IMR-90 (cell line): ENCODE data around the gene FAM204A. TPM values are rescaled to one million over a fixed set of nuclear protein-coding genes. Genes with fewer than 3 reads are reported as not detected.

Experiments used
- ATAC-seq: fragments of 200-7000 bp; cut with Tn5 transposase; 2 replicates; pipeline ENCODE4 v1.9.1; 2020; ENCODE audit warnings: low read depth, mild to moderate bottlenecking, moderate library complexity
- BruUV-seq: library from RNA; stranded (reverse); fragments of 400-500 nt; replicated peaks from 2 replicates; lab custom pipeline; 2021; lab: Mats Ljungman, UMichigan
- CTCF ChIA-PET: fragments of 300-600 bp; formaldehyde crosslinking; extraction: SDS; loops from one replicate; lab custom pipeline; 2021; ENCODE audit warnings: antibody characterized with exemption; lab: Yijun Ruan, JAX
- POLR2A ChIA-PET: fragments of 300-600 bp; sonication (Branson Sonifier 250); formaldehyde crosslinking; loops from one replicate; lab custom pipeline; 2022; ENCODE audit warnings: antibody characterized with exemption; ENCODE audit not compliant: unreplicated experiment; lab: Charles Lee
- DNase-seq: peaks from one replicate; pipeline ENCODE4 v3.0.0; 2013
- H2AFZ ChIP-seq: replicated peaks from 2 replicates; pipeline ENCODE3; 2013; ENCODE audit warnings: low read length, mild to moderate bottlenecking; ENCODE audit not compliant: poor library complexity
- H2AK5ac ChIP-seq: 2 replicates; pipeline ENCODE4 v1.6.1; 2013; ENCODE audit warnings: low read depth, low read length, inconsistent platforms
- H2AK9ac ChIP-seq: replicated peaks from 2 replicates; pipeline ENCODE3; 2013; ENCODE audit warnings: mild to moderate bottlenecking, low read depth, low read length, moderate library complexity; ENCODE audit not compliant: poor library complexity
- H2BK120ac ChIP-seq: 2 replicates; pipeline ENCODE4 v1.6.1; 2013; ENCODE audit warnings: low read depth, low read length, inconsistent platforms
- H2BK15ac ChIP-seq: 3 replicates; pipeline ENCODE4 v1.6.1; 2013; ENCODE audit warnings: low read depth, low read length, inconsistent platforms
- H2BK20ac ChIP-seq: 2 replicates; pipeline ENCODE4 v1.6.1; 2013; ENCODE audit warnings: low read depth, mild to moderate bottlenecking, inconsistent platforms, low read length, moderate library complexity
- H2BK5ac ChIP-seq: 2 replicates; pipeline ENCODE4 v1.6.1; 2013; ENCODE audit warnings: mild to moderate bottlenecking, low read depth, low read length, inconsistent platforms; ENCODE audit not compliant: poor library complexity, severe bottlenecking
- H3K14ac ChIP-seq: replicated peaks from 2 replicates; pipeline ENCODE4 v1.6.1; 2013; ENCODE audit warnings: low read depth, low read length, inconsistent platforms
- H3K18ac ChIP-seq: 2 replicates; pipeline ENCODE4 v1.6.1; 2013; ENCODE audit warnings: low read depth, low read length, control low read depth
- H3K23ac ChIP-seq: 2 replicates; pipeline ENCODE4 v1.6.1; 2013; ENCODE audit warnings: low read depth, low read length, inconsistent platforms
- H3K27ac ChIP-seq: 2 replicates; pipeline ENCODE4 v1.5.1; 2013; ENCODE audit warnings: mild to moderate bottlenecking, control low read depth, low read length; ENCODE audit not compliant: insufficient read depth
- H3K27me3 ChIP-seq: 2 replicates; pipeline ENCODE4 v1.6.1; 2013; ENCODE audit warnings: low read length; ENCODE audit not compliant: control insufficient read depth, insufficient read depth
- H3K36me3 ChIP-seq: 2 replicates; pipeline ENCODE4 v1.6.1; 2013; ENCODE audit warnings: low read length, mixed read lengths; ENCODE audit not compliant: control insufficient read depth, insufficient read depth
- H3K4ac ChIP-seq: 2 replicates; pipeline ENCODE4 v1.6.1; 2013; ENCODE audit warnings: low read depth, low read length, inconsistent platforms
- H3K4me1 ChIP-seq: 2 replicates; pipeline ENCODE4 v1.6.1; 2013; ENCODE audit warnings: low read length, mixed read lengths; ENCODE audit not compliant: control insufficient read depth, insufficient read depth
- H3K4me2 ChIP-seq: 2 replicates; pipeline ENCODE4 v1.6.1; 2013; ENCODE audit warnings: low read depth, mild to moderate bottlenecking, control low read depth, low read length, moderate library complexity
- H3K4me3 ChIP-seq: 2 replicates; pipeline ENCODE4 v1.5.1; 2013; ENCODE audit warnings: low read depth, mild to moderate bottlenecking, control low read depth, low read length, moderate library complexity; ENCODE audit not compliant: insufficient read depth
- H3K56ac ChIP-seq: 2 replicates; pipeline ENCODE4 v1.6.1; 2013; ENCODE audit warnings: low read length, inconsistent platforms; ENCODE audit not compliant: insufficient read depth; ENCODE audit errors: extremely low read depth
- H3K79me1 ChIP-seq, 2 experiments: 2 replicates each; pipeline ENCODE4 v1.6.1; 2013; ENCODE audit warnings: low read length in 2 of 2, inconsistent platforms in 1 of 2, low read depth in 1 of 2
- H3K9ac ChIP-seq: 2 replicates; pipeline ENCODE4 v1.6.1; 2013; ENCODE audit warnings: low read depth, low read length, control low read depth
- H3K9me1 ChIP-seq: 2 replicates; pipeline ENCODE4 v1.6.1; 2013; ENCODE audit warnings: low read length, inconsistent platforms; ENCODE audit not compliant: insufficient read depth
- H3K9me3 ChIP-seq: 2 replicates; pipeline ENCODE4 v1.6.1; 2013; ENCODE audit warnings: low read length; ENCODE audit not compliant: control insufficient read depth, insufficient read depth
- H4K20me1 ChIP-seq: 2 replicates; pipeline ENCODE4 v1.6.1; 2013; ENCODE audit warnings: low read length, inconsistent platforms; ENCODE audit not compliant: insufficient read depth
- H4K5ac ChIP-seq: 2 replicates; pipeline ENCODE4 v1.6.1; 2013; ENCODE audit warnings: mild to moderate bottlenecking, low read depth, low read length, control low read depth
- H4K8ac ChIP-seq, 2 experiments: 2 replicates each; pipeline ENCODE4 v1.6.1; 2013; ENCODE audit warnings: low read depth in 2 of 2, low read length in 2 of 2, control low read depth in 1 of 2, inconsistent platforms in 1 of 2
- H4K91ac ChIP-seq: 2 replicates; pipeline ENCODE4 v1.6.1; 2013; ENCODE audit warnings: low read depth, low read length, inconsistent platforms; ENCODE audit not compliant: insufficient read depth
- BHLHE40 ChIP-seq: fragments of 150-350 bp; IDR thresholded peaks from 2 replicates; pipeline ENCODE4 v1.6.1; 2016; ENCODE audit warnings: mild to moderate bottlenecking, low read depth, low read length
- CEBPB ChIP-seq: IDR thresholded peaks from 2 replicates; pipeline ENCODE4 v1.6.1; 2012; ENCODE audit warnings: low read depth, low read length, improper control_type of control experiment
- NFE2L2 ChIP-seq: fragments of 150-350 bp; IDR thresholded peaks from 2 replicates; pipeline ENCODE4 v1.6.1; 2016; ENCODE audit warnings: low read depth, mild to moderate bottlenecking, low read length
- RAD21 ChIP-seq: IDR thresholded peaks from 2 replicates; pipeline ENCODE4 v1.6.1; 2012; ENCODE audit warnings: low read length, improper control_type of control experiment
- RCOR1 ChIP-seq: IDR thresholded peaks from 2 replicates; pipeline ENCODE4 v1.6.1; 2012; ENCODE audit warnings: mild to moderate bottlenecking, low read length, improper control_type of control experiment; ENCODE audit not compliant: insufficient replicate concordance
- SMC3 ChIP-seq: fragments of 150-350 bp; IDR thresholded peaks from 2 replicates; pipeline ENCODE4 v1.6.1; 2016; ENCODE audit warnings: low read depth, mild to moderate bottlenecking, antibody characterized with exemption, low read length, moderate library complexity
- WGBS, 2 experiments: methylation state at CpG; one replicate each; pipeline versions ENCODE4 v1.1.5 to v1.1.7; 2013; ENCODE audit warnings: missing lambda C conversion rate in 2 of 2; ENCODE audit not compliant: insufficient read length in 1 of 2; ENCODE audit errors: extremely low coverage in 2 of 2; 5-methylcytosine and 5-hydroxymethylcytosine counted together
- dilution Hi-C: fragments of 300-500 bp; cut with HindIII; formaldehyde crosslinking; loops from one replicate; pipeline ENCODE4 v1.14.3; 2018; ENCODE audit warnings: low sequenced_read_pairs; ENCODE audit not compliant: unreplicated experiment
- in situ Hi-C: fragments of 300-500 bp; cut with MboI; formaldehyde crosslinking; loops from 3 replicates; pipeline ENCODE4 v1.14.3; 2019; ENCODE audit warnings: low sequenced_read_pairs, inconsistent platforms, mixed read lengths
- intact Hi-C: fragments of 100-400 bp; cut with micrococcal nuclease; formaldehyde crosslinking; loops from 2 replicates; pipeline ENCODE4 v1.10.0; 2022
- polyA plus RNA-seq, 3 experiments: library from polyadenylated mRNA; depleted of rRNA; stranded (reverse); fragments of >200 nt; gene quantifications; 2 replicates each; pipeline ENCODE4 v1.2.3, GENCODE V29; 2012; ENCODE audit warnings: low replicate concordance in 1 of 3
- total RNA-seq: library from RNA; depleted of rRNA; stranded (reverse); fragments of >200 nt; gene quantifications from 2 replicates; pipeline ENCODE4 v1.2.3, GENCODE V29; 2012
- TF ChIP-seq, protein P1 (sequence below): conservative IDR thresholded peaks from 2 replicates; pipeline ENCODE4 v1.5.1; 2012; ENCODE audit warnings: mild to moderate bottlenecking, low read depth, low read length, improper control_type of control experiment

FAM204A gene
- total and polyA plus RNA-seq, 2 of the 4 experiments (the other 2 are of a cell fraction), result 23.6 to 54.3 TPM

GRCh38 chr10:118259288-118259906 is 82.7 kb downstream of the FAM204A start:
- WGBS, 2 experiments, result no CpG with 5 or more reads among the region's 4 CpGs
- no peak overlapping the region for H3K4me2 ChIP-seq
- H2BK5ac ChIP-seq, result no peak overlapping the region
- no peak overlapping the region for H2BK15ac ChIP-seq
- no peak overlapping the region for H3K18ac ChIP-seq
- H3K4me1 ChIP-seq, result no peaks in the 10 kb centered on the region
- H4K20me1 ChIP-seq, result no peaks in the 10 kb centered on the region
- H3K27me3 ChIP-seq, result 0 out of 2 replicates have a peak, but pooled peaks cover 2% of the 10 kb centered on the region
- H3K14ac ChIP-seq, result no peak overlapping the region
- H3K4ac ChIP-seq, result no peak overlapping the region
- H3K9me3 ChIP-seq, result no peaks in the 10 kb centered on the region
- H3K23ac ChIP-seq, result no peak overlapping the region
- no peak overlapping the region for H2BK120ac ChIP-seq
- in situ Hi-C loops (no loop called here), intact Hi-C loops (no loop called here), dilution Hi-C loops (no loop called here)
- H3K9ac ChIP-seq, result no peak overlapping the region
- no peaks in the 10 kb centered on the region for H3K36me3 ChIP-seq
- no peak overlapping the region for H3K56ac ChIP-seq
- TF ChIP-seq RCOR1, result no peak
- peak; percentile 26 for TF ChIP-seq RAD21
- TF ChIP-seq SMC3, result no peak
- TF ChIP-seq, protein P1, sequence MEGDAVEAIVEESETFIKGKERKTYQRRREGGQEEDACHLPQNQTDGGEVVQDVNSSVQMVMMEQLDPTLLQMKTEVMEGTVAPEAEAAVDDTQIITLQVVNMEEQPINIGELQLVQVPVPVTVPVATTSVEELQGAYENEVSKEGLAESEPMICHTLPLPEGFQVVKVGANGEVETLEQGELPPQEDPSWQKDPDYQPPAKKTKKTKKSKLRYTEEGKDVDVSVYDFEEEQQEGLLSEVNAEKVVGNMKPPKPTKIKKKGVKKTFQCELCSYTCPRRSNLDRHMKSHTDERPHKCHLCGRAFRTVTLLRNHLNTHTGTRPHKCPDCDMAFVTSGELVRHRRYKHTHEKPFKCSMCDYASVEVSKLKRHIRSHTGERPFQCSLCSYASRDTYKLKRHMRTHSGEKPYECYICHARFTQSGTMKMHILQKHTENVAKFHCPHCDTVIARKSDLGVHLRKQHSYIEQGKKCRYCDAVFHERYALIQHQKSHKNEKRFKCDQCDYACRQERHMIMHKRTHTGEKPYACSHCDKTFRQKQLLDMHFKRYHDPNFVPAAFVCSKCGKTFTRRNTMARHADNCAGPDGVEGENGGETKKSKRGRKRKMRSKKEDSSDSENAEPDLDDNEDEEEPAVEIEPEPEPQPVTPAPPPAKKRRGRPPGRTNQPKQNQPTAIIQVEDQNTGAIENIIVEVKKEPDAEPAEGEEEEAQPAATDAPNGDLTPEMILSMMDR, result peak; percentile 47
- TF ChIP-seq CEBPB, result no peak
- TF ChIP-seq NFE2L2, result no peak
- TF ChIP-seq BHLHE40, result no peak
- no peak overlapping the region for H2AFZ ChIP-seq
- no peaks in the 10 kb centered on the region for H3K79me1 ChIP-seq
- no peak overlapping the region for H2AK9ac ChIP-seq
- no peak overlapping the region for H3K4me3 ChIP-seq
- ChIA-PET CTCF (interaction anchor here (0.6 to 1.6 kb wide), 2 partner anchors 19 to 201 kb away, joined by 3 to 4 read pairs; no protein-coding TSS in a partner anchor), POLR2A (no interaction called here)
- BruUV-seq, result no TSS peak
- H2BK20ac ChIP-seq, result no peak overlapping the region
- no peaks in the 10 kb centered on the region for H3K9me1 ChIP-seq
- no peak overlapping the region for H4K8ac ChIP-seq
- ATAC-seq (no peak; the same call in 1 of the 2 replicates), DNase-seq (peak; percentile 6)
- no peak overlapping the region for H3K27ac ChIP-seq
- H4K91ac ChIP-seq, result no peak overlapping the region
- H4K5ac ChIP-seq, result no peak overlapping the region
- no peak overlapping the region for H2AK5ac ChIP-seq
